Measurements from ENCODE around the gene KIFC3.
"Not testable (repeated sequence)": the region's sequence is repeated elsewhere in the genome, so short reads cannot be mapped to it uniquely, and the experiment has no call there.

KIFC3 gene

DNA sequence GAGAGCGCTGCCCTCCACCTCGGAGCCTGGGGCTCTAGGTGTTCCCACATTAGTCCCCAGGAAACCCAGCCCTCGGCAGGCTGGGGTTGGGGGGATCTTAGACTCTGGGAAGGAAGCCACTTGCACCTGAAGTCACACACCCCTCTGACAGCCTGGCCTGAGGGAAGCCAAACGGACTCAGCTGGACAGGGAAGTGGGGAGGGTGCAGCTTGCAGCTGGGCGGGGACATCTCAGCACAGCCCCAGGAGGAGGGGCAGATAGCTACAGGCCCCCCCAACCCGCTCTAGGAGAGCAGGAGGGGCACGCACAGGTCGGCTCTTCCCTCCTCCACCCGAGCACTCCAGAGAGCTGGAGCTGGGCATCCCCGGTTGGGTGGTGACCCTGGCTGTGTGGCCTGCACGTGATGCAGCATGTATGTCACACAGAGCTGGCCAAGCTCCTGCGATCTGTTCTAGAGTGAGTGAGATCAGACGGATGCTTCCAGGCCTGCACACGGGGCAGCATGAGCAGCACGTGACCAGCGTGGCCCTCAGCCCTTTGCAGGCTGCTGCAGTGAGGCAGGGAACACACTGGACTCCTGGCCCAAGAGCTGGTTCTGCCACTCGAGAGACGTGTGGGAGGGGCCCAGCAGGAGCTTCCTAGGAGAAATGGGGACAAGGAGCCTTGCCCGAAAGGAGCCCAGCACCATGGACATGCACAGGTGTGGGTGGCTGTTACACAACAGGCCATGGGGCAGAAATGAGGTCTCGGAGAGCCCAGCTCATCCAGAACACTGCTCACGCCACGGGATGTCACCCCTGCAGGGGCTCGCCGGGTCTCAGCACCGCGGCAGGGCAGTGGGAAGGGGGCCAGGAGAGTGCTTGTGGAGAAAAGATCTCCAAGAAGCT, 15.4 kb downstream of the KIFC3 start:
- no peak for DNase-seq (ENCODE audit: low read depth in 2 of 2)

DNA sequence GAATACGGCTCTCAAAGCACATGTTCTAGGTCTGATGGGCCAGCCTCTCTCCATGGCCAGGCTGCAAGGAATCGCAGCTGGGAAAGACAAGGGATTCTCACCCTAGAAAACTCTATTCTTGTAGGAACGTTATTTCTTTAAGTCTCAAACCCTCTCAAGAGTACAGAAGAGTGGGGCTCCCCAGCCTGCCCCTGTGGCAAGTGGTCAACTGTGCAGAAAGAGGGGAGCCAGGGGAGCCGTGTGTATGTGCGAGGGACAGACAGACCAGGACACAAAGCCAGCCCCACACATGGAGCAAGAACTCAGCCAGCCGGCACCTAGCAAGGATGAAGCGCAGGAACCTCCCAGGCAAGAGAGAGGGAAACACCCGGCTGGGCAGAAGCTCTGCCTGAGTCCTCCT, 16.4 kb downstream of the KIFC3 start:
- no peak for DNase-seq (ENCODE audit: low read depth in 2 of 2)

DNA sequence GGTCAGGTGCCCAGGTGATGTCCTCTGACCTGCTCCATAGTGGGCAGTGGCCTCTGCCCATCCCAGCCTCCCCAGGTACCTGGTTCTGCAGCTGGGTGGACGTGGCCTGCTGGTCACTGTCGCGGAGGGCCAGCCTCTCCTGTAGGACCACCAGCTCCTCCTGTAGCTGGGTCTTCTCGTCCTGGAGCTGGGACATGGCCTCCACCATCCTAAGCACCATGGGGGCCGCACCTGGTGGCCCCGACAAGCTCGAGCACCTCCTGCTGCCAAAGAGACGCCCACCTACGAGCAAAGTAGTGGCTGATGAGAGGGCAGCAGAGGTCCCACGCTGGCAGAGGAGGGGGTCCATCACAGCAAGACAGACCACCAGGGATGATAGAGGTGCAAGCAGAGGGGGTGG, 16.9 kb downstream of the KIFC3 start:
- no peak for DNase-seq (ENCODE audit: low read depth in 2 of 2)

DNA sequence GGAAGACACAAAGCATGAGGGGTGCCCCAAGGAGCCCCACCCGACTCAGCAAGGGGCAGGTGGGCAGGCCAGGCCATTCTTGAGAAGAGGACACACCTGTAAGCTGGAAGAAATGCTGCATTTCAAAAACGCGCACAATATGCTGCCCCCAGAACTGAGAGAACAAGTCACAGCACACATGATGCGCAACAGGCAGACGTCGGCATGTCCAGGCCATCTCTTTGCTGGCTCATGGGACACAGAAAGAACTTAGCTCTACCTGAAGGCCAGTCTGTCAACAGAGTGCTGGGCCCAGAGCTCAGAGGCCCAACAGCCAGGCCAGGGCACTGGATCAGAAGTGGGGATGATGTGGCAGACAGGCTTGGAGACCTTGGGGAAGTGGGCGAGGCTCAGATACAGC, 18.0 kb downstream of the KIFC3 start:
- DNase-seq (ENCODE audit: low read depth in 2 of 2), result no peak

DNA sequence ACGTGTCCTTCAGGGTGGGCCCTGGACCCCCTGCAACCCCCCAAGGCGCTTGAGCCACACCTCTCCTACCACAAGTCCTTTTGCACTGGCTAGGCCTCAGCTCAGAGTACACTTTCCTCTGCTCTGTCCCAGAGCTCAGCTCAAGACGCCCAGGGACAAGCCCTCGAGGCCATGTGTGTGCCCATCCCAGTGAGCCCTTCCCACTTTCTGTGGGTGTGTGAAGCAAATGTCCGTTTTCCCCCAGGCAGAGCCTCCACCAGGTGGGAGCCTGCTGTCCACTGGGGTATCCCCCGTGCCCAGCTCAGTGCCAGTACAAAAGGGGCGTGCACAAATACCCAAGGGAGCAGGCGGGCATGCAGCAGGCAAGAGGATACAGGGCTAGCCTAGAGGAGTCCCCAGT, 18.4 kb downstream of the KIFC3 start:
- no peak for DNase-seq (ENCODE audit: low read depth in 2 of 2)

DNA sequence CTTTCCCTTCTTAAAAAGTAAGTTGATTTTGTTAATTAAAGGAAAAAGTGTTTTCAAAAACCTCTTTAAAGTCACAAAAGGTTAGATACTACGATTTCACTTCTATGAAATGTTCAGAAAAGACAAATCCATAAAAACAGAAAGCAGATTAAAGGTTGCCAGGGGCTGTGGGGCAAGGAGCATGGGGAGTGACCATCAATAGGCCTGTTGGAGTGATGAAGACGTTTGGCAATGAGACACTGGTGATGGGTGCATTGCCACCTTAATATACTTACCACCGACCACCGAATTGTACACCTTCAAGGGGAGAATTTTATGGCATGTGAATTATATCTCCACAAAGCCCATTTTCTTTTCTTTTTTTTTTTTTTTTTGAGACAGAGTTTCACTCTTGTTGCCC, 19.2 kb downstream of the KIFC3 start:
- no peak for DNase-seq (ENCODE audit: low read depth in 2 of 2)

DNA sequence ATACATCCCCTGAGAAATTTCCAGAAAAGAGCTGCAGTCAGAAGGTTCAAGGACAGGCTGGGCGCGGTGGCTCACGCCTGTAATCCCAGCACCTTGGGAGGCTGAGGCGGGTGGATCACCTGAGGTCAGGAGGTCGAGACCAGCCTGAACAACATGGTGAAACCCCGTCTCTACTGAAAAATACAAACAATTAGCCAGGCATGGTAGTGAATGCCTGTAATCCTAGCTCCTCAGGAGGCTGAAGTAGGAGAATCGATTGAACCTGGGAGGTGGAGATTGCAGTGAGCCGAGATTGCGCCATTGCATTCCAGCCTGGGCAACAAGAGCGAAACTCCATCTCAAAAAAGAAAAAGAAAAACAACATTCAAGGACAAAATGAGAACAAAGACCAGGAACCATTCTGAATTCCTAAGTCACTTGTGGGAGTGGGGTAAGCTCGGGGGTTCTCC, 19.7 kb downstream of the KIFC3 start:
- not testable (repeated sequence) for DNase-seq (ENCODE audit: low read depth in 2 of 2)

DNA sequence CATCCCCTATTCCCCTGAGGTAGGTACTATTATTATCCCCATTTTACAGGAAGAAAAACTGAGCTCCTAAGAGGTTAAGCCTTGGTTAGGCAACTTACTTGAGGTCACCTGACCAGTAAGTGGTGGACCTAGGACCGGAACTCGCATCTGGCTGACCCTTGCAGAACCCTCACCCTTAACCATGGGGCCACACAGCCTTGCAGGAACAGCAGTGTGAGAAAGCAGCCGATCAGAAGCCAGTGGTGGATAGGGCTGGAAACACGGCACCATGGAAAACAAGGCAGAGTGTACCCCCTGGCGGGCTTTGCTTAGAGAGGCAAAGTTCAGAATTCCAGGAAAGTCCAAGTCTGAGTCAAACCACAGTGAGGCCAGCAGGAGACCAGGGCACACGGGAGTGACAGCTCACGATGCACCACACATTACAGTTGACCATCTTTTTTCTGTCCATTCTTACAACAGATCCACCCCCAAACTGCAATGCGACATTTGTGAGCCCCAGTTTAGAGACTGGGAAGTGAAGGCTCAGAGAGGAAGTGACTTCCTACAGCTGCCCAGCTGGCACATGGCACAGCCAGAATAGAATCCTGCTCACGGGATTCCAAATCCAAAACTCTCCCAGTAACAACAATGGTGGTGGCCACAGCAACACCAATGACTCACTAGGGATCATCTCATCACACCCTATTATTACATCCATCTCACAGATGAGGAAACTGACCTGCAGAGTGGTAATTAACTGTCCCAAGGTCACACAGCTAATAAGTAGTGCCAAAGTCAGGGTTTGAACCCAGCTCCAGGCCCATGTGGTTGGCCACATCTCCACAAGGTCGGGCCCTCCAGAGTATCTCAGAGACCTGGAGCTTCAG, 20.3 kb downstream of the KIFC3 start:
- DNase-seq (ENCODE audit: low read depth in 2 of 2), result no peak

DNA sequence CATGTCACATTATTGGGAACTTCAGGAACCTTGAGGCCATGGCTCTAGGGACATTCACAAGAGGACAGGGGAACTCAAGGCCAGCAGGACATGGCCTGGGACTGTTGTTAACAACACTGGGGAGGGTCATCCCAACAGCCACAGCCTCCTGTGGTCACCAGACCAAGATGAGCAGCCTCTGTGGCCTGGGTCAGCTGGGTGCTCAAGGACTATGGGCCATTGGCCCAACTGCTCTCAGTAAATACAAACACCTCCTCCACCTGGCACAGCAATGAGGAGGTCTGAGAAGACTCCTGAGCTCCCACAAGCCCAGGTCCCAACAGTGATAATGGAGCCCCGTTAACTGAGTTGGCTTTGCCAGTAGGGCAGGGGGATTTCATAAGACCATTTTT, 20.9 kb downstream of the KIFC3 start:
- DNase-seq (ENCODE audit: low read depth in 2 of 2), result no peak

DNA sequence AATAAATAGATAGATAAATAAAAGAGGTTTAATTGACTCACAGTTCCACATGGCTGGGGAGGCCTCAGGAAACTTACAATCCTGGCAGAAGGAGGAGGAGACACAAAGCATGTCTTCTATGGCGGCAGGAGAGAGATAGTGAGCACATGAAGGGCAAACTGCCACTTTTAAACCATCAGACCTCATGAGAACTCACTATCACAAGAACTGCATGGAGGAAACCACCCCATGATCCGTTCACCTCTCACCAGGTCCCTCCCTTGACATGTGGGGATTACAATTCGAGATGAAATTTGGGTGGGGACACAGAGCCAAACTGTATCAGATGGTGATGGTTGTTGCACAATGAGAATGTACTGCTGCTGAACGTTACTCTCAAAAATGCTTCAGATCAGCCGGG, 22.5 kb downstream of the KIFC3 start:
- not testable (repeated sequence) for DNase-seq (ENCODE audit: low read depth in 2 of 2)

DNA sequence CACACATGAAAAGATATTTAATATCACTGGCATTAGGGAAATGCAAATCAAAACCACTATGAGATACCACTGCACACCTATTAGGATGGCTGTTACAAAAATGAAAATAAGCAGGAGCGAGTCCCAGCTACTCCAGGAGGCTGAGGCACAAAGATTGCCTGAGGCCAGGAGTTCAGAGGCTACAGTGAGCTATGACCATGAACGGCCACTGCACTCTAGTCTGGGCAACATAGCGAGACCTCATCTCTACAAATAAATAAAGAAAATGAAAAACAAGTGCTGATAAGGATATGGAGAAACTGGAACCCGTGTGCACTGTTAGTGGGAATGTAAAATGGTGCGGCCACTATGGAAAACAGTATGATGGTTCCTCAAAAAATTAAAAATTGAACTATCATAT, 23.6 kb downstream of the KIFC3 start:
- DNase-seq (ENCODE audit: low read depth in 2 of 2), result no peak

DNA sequence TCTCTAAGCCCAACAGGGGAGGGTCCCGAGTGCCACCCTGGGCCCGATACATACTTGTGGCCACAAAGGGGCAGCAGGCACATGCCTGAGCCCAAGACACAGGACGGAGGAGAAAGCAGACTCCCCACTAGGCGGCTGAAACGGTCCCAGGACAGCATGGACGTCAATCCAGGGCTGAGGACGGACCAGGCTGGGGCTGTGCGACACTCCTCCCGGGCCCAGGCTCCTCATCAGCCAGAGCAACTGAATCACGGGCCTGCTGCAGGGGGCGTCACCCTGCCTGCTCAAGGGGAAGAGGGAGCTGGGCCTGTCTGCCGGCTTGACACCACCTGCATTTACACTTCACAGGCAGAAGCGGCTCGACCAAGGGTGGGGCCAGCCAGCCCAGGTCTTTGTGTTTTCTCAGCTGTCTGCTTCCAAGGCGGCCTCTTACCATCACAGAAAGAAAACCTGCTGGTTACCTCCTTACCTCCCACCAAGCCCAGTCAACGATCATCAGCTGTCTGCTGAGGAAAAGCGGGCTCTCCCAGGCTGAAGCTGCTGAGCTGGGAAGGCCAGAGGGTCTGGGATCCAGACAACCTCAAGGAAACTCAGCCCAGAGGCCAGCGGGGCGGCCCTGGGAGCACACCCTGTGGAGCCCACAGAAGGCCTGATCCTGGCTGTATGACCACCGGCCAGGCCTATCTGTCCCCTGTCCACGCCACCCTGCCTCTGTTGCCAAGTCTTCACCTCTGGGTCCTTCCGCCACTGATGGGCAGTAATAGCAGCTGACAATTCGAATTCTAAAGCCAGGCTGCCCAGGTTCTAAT, 26.4 kb downstream of the KIFC3 start:
- DNase-seq (ENCODE audit: low read depth in 2 of 2), result no peak

DNA sequence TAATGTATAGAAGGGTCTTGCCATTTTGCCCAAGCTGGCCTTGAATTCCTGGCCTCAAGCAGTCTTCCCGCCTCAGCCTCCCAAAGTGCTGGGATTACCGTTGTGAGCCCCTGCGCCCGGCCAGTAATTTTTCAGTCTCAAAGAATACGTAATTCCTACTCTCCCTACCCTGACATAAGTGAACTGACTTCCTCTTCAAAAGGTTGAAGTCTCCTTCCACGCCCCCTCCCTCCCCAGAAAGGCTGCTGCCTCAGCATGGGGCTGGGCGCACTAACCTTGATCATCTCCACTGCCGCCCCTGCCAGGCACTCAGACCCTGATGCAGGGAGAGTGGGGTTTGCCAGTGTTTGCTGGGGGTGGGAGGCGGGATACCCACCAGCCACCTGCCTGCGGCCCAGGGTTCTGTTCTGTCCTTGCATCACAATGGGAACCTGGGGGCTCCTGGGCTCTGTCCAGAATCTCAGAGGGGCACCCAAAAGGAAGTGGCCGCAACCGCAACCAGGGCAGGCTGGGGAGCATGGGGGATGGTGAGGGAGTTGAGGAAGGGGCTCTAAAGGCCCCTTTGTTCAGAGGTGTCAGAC, 27.5 kb downstream of the KIFC3 start:
- no peak for DNase-seq (ENCODE audit: low read depth in 2 of 2)

DNA sequence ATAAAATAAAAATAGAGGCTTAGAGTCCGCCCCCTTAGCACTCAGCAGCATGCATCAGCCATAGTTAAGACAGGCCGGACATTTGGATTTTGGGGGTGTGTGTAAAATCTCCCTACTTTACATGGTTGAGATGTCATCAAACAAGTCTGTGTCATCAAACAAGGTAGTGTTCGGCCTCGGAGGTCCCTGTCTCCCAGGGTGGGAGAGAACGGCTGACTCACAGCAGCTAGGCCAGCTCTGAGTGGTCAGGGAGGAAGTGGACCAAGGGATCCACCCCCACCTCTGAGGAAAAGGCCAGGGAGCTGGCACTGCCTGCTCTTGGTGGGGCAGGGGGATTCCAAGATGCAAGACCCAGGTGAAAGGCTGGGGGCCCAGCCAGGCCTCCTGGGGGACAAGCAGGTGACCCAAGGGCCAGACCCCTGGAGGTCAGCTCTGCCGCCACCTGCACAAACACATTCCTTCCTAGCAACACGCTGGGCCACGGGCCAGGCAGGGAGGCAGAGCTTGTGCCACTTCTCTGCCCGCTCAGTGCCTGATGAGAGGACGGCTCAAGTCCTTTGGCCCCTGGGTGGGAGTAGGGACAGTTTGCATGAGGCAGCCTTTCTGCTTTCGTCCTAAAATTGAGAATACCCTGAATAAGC, 28.5 kb downstream of the KIFC3 start:
- no peak for DNase-seq (ENCODE audit: low read depth in 2 of 2)

DNA sequence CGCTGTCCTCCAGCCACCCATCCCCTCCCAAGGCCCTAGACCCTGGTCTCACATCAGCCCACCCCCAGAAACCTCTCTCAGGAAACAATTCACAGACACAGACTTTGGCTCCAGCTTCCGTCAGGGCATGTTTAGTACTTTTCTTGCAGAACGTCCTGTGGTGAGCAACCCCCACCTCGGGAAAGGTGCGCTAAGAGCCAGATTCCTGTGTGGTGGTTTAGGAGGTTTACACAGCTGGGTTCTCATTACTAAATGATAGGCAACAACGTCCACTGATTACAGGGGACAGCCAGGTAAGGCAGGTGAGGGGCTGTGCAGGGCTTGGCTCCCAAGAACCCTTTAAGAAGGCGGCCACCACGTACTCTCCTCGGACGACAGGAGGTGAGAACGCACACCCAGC, 29.3 kb downstream of the KIFC3 start:
- DNase-seq (ENCODE audit: low read depth in 2 of 2), result no peak

DNA sequence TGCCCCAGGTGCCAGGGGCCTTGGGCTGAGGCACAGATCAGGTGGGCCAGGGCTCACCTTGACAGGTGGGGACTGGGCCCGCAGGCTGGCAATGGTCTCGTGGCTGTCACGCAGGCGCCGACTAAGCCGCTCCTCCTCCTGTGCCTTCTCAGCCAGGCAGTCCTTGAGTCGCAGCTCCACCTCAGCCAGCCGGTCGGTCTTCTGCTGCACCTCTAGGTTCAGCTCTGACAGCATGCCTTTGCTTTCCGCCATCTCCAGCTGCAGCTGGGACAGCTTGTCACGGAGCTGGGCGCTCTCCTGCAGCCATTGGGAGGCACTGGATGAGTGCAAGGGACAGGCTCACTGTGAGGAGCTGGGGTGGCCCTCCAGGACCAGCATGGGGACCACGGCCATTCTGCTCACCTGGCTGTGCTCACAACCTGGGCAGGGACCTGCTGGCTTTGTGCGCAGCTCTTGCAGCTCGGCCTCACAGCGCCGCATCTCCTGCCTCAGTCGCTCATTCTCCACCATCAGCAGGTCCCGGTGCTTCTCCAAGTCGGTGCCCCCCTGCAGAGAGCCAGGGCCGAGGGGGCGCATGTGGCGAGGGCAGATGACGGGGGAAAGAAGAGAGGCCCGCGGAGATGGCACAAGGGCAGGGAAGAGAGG, 31.0 kb downstream of the KIFC3 start:
- DNase-seq (ENCODE audit: low read depth in 2 of 2), result no peak

DNA sequence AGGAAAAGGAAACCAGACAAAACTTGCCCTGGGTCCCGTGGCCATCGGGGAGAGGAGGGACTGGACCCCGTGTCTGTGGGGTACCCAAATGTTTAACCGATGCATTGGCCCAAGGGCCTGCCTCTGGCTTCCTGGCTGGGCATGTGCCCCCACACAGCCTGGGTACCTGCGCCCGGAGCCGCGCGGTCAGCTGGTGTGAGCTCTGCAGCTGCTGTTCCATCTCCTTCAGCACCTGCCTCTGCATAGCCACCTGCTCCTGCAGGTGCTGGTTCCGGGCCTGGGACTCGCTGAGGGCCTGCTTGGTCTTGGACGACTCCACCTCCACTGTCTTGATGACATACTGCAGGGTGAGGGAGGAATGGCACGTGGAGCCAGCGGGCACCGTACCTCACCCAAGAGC, 31.9 kb downstream of the KIFC3 start:
- DNase-seq (ENCODE audit: low read depth in 2 of 2), result no peak

DNA sequence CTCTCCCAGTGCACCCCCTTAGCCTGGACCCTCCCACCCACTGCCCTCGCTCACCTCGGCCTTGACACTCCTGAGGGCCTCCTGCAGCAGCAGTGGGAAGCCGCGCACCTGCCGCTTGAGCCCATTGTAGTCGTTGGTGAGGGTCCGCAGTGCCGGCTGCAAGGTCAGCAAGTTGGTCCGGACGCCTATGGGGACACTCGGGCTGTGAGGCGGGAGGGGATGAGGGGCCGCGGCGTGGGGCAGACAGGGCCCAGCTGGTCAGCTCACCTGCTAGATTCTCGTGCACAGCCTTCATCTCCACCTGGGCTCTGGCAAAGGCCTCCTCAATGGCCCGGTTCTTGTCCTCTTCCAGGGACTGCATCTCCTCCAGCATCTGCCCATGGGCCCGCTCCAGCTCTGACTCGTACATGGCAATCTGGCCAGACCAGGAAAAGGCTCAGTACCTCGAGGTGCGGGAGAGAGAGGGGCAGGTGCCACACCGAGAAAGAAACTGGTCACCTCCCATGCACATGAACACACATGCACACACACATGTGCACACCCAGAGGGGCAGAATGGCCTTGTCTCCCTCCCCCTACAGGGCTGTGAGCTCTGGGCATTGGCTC, 32.6 kb downstream of the KIFC3 start:
- DNase-seq (ENCODE audit: low read depth in 2 of 2), result no peak

DNA sequence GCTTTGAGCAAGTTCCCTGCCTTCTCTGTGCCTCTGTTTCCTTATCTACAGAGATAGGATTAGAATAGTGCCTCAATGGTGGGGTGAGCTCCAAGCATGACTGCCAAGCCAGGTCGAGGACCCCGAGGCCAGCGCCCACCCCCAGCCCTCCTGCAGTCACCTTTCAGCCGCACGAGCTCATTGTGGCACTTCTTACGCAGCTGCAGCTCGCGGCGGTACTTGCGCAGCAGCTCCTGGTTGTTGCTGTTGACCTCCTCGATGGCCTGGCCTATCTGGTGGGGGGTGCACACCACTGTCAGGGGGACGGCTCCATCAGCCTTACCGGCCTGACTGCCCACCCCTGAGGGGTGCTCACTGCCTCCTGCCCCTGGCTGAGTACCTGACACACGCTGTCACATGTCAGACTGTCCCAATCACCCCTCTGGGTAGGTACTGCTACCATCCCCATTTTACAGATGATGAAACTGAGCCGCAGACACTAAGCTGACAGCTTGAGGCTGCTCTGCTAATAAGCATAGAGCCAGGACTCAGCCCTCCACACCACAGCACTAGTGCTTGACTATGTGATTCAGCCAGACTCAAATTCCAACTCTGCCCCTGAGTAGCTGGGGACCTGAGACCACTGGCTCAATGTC, 35.5 kb downstream of the KIFC3 start:
- DNase-seq (ENCODE audit: low read depth in 2 of 2), result no peak

Measured in stimulated activated CD8-positive, alpha-beta memory T cell treated with anti-CD3 and anti-CD28 coated beads, Interleukin-15, amount 100 ng/mL, for 48 hours (primary cell).